ENCODE measurements around the gene ANKRD9. TPM values are rescaled to one million over a fixed set of nuclear protein-coding genes. Genes with fewer than 3 reads are reported as not detected.

ANKRD9 gene
- total RNA-seq, 1 donor from 2014 or later: 18.0 TPM

DNA sequence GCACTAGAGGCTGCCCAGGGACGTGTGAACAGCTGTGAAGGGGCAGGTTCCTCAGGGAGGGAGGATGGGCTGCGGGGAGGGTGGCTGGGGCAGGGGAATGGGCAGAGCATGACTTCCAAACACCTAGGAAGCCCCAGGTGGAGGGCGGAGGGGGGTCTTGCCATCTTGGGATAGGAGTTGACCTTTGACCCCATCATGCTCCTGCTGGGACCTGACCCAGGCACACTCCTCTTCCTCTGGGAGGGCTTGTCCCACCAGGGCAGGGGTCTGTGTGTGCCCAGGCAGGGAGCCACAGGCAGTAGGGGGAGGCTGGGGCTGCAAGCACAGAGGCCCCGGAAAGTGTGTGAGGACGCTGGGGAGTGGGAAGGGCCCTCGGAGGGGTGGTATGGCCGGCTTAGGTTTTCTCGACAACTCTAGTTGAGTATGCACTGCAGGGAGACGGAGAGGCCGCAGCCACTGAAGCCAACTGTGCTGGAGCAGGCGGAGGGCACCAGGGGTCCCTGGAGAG, 3.3 kb upstream of the ANKRD9 start:
- Mint-ChIP-seq H3K4me3 (ENCODE audit: unreplicated experiment) (no peak overlapping the region), H3K36me3 (ENCODE audit: low read depth) (peaks cover 2% of the 10 kb centered on the region), H3K27ac (ENCODE audit: unreplicated experiment) (no peak overlapping the region), H3K27me3 (ENCODE audit: low read depth) (no peaks in the 10 kb centered on the region), H3K4me1 (ENCODE audit: low read depth) (peaks cover 16% of the 10 kb centered on the region), H3K9me3 (ENCODE audit: low read depth) (no peaks in the 10 kb centered on the region)
- no peak for DNase-seq (ENCODE audit: low spot score)
- no peak for TF ChIP-seq CTCF (IDR thresholded peaks at IDR 0.05)

GRCh38 chr14:102511538-102511937, 2.0 kb upstream of the ANKRD9 start:
- no peak for TF ChIP-seq CTCF (IDR thresholded peaks at IDR 0.05)
- peaks cover 16% of the 10 kb centered on the region for H3K4me1 Mint-ChIP-seq (ENCODE audit: low read depth)
- H3K36me3 Mint-ChIP-seq (ENCODE audit: low read depth): peaks cover 2% of the 10 kb centered on the region
- no peaks in the 10 kb centered on the region for H3K27me3 Mint-ChIP-seq (ENCODE audit: low read depth)
- H3K27ac Mint-ChIP-seq (ENCODE audit: unreplicated experiment): no peak overlapping the region
- no peak overlapping the region for H3K4me3 Mint-ChIP-seq (ENCODE audit: unreplicated experiment)
- no peaks in the 10 kb centered on the region for H3K9me3 Mint-ChIP-seq (ENCODE audit: low read depth)
- no peak for DNase-seq (ENCODE audit: low spot score)

- Mint-ChIP-seq H3K4me3 (ENCODE audit: unreplicated experiment) (peak overlapping the region; percentile 69), H3K27me3 (ENCODE audit: low read depth) (no peaks in the 10 kb centered on the region), H3K4me1 (ENCODE audit: low read depth) (peaks cover 13% of the 10 kb centered on the region), H3K27ac (ENCODE audit: unreplicated experiment) (no peak overlapping the region), H3K36me3 (ENCODE audit: low read depth) (peaks cover 2% of the 10 kb centered on the region), H3K9me3 (ENCODE audit: low read depth) (no peaks in the 10 kb centered on the region)
- DNase-seq (ENCODE audit: low spot score): no peak
- no peak for TF ChIP-seq CTCF (IDR thresholded peaks at IDR 0.05)
Observed at GRCh38 chr14:102510616-102511520, 1.3 kb upstream of the ANKRD9 start.

GRCh38 chr14:102508774-102509745, 516 bp downstream of the ANKRD9 start:
- no peaks in the 10 kb centered on the region for H3K27me3 Mint-ChIP-seq (ENCODE audit: low read depth)
- no peaks in the 10 kb centered on the region for H3K9me3 Mint-ChIP-seq (ENCODE audit: low read depth)
- H3K27ac Mint-ChIP-seq (ENCODE audit: unreplicated experiment): peak overlapping the region; percentile 79
- H3K36me3 Mint-ChIP-seq (ENCODE audit: low read depth): peaks cover 2% of the 10 kb centered on the region
- no peak for TF ChIP-seq CTCF (IDR thresholded peaks at IDR 0.05)
- H3K4me1 Mint-ChIP-seq (ENCODE audit: low read depth): peaks cover 13% of the 10 kb centered on the region
- DNase-seq (ENCODE audit: low spot score): no peak
- H3K4me3 Mint-ChIP-seq (ENCODE audit: unreplicated experiment): peak overlapping the region; percentile 74

GRCh38 chr14:102508410-102508773, 1.2 kb downstream of the ANKRD9 start:
- no peak for TF ChIP-seq CTCF (IDR thresholded peaks at IDR 0.05)
- Mint-ChIP-seq H3K36me3 (ENCODE audit: low read depth) (peaks cover 2% of the 10 kb centered on the region), H3K4me1 (ENCODE audit: low read depth) (peaks cover 13% of the 10 kb centered on the region), H3K27ac (ENCODE audit: unreplicated experiment) (peak overlapping the region; percentile 79), H3K27me3 (ENCODE audit: low read depth) (no peaks in the 10 kb centered on the region), H3K9me3 (ENCODE audit: low read depth) (no peaks in the 10 kb centered on the region), H3K4me3 (ENCODE audit: unreplicated experiment) (peak overlapping the region; percentile 74)
- DNase-seq (ENCODE audit: low spot score): no peak
